Limb (tissue), 2 donors: ENCODE measurements around the gene ACSS2.
A peak's percentile ranks its signal among the peaks of the same experiment; 100 is the strongest.

Experiments used
- DNase-seq, 2 donors: peaks; one replicate each; pipeline ENCODE4 v3.0.0-alpha.2; 2016; ENCODE audit errors: extremely low spot score in 2 of 2

The ACSS2 gene

GRCh38 chr20:34948030-34948429 is 71.6 kb downstream of the ACSS2 start:
- no peak for DNase-seq

- DNase-seq = no peak
These were observed 72.7 kb downstream of the ACSS2 start for GRCh38 chr20:34949120-34949519.

GRCh38 chr20:34951252-34951651 is 74.8 kb downstream of the ACSS2 start:
- no peak for DNase-seq

- DNase-seq = no peak
These were observed 75.2 kb downstream of the ACSS2 start for GRCh38 chr20:34951652-34952051.

- no peak for DNase-seq
These were observed 76.3 kb downstream of the ACSS2 start for GRCh38 chr20:34952671-34953070.

- no peak for DNase-seq
These were observed 77.5 kb downstream of the ACSS2 start for GRCh38 chr20:34953960-34954359.

- peak in 1 of 2 donors; percentile 55 for DNase-seq
These were observed 78.5 kb downstream of the ACSS2 start for GRCh38 chr20:34954904-34955230.

GRCh38 chr20:34955231-34956040 is 79.0 kb downstream of the ACSS2 start, which contains the start of the genes GSS and MYH7B:
GSS (minus strand) TSS chr20:34955806; CDS start chr20:34951852, 3,954 bp downstream.
MYH7B (plus strand) TSS chr20:34955868; CDS start chr20:34978006, 22,138 bp downstream.
- peak; percentile 97 to 99 for DNase-seq

- no peak for DNase-seq
These were observed 79.6 kb downstream of the ACSS2 start for GRCh38 chr20:34956041-34956458.

- DNase-seq = no peak
These were observed 80.5 kb downstream of the ACSS2 start for GRCh38 chr20:34956751-34957472.

- DNase-seq = no peak
These were observed 88.1 kb downstream of the ACSS2 start for GRCh38 chr20:34964486-34964885.

GRCh38 chr20:34965051-34965450 is 88.6 kb downstream of the ACSS2 start:
- DNase-seq = no peak

- no peak for DNase-seq
These were observed 91.0 kb downstream of the ACSS2 start for GRCh38 chr20:34967421-34967820.

- DNase-seq = no peak
These were observed 91.8 kb downstream of the ACSS2 start for GRCh38 chr20:34968042-34968775.

GRCh38 chr20:34970193-34970840 is 93.9 kb downstream of the ACSS2 start:
- no peak for DNase-seq

- no peak for DNase-seq
These were observed 94.6 kb downstream of the ACSS2 start for GRCh38 chr20:34970846-34971560.

GRCh38 chr20:34971561-34972235 is 95.3 kb downstream of the ACSS2 start:
- no peak for DNase-seq

GRCh38 chr20:34974246-34974645 is 97.8 kb downstream of the ACSS2 start:
- no peak for DNase-seq

- no peak for DNase-seq
These were observed 99.9 kb downstream of the ACSS2 start for GRCh38 chr20:34976286-34976685.
